HepG2 (cell line): ENCODE measurements around the gene PRKD2.

Experiments used
- CREB1 ChIP-seq, 2 experiments: fragments of 450-650 bp in 1 of 2; IDR thresholded peaks; 2 replicates each; pipeline ENCODE4 v1.6.1; 2016 to 2017; ENCODE audit warnings: control low read depth in 1 of 2, mild to moderate bottlenecking in 1 of 2, missing compliant biosample characterization in 1 of 2, missing genetic modification characterization in 1 of 2
- KAT2B ChIP-seq: fragments of 150-350 bp; IDR thresholded peaks from 2 replicates; pipeline ENCODE4 v1.6.1; 2014; ENCODE audit warnings: low read depth, low read length, borderline replicate concordance
- KDM1A ChIP-seq: IDR thresholded peaks from 2 replicates; pipeline ENCODE4 v1.6.1; 2016; ENCODE audit warnings: missing compliant biosample characterization
- KLF11 ChIP-seq: IDR thresholded peaks from 2 replicates; pipeline ENCODE4 v1.6.1; 2016; ENCODE audit warnings: missing compliant biosample characterization
- NCOR1 ChIP-seq: fragments of 200-600 bp; sonication (generic); IDR thresholded peaks from 2 replicates; pipeline ENCODE4 v1.7.0; 2017; ENCODE audit warnings: antibody characterized with exemption, low read length, borderline replicate concordance
- PTBP1 ChIP-seq: fragments of 200-400 bp; formaldehyde crosslinking; IDR thresholded peaks from 2 replicates; pipeline ENCODE4 v1.6.1; 2018; ENCODE audit warnings: low read length, low read depth; ENCODE audit not compliant: poor library complexity, severe bottlenecking
- SCMH1 ChIP-seq: sonication (generic); formaldehyde crosslinking; IDR thresholded peaks from 2 replicates; pipeline ENCODE4 v1.9.0; 2021; ENCODE audit warnings: missing genetic modification reagents, mild to moderate bottlenecking, borderline replicate concordance
- SIN3A ChIP-seq: IDR thresholded peaks from 2 replicates; pipeline ENCODE4 v1.6.1; 2011; ENCODE audit warnings: low read depth, mild to moderate bottlenecking, control low read depth, low read length, borderline replicate concordance
- ZNF232 ChIP-seq: sonication (generic); formaldehyde crosslinking; IDR thresholded peaks from 2 replicates; pipeline ENCODE4 v1.4.0; 2020; ENCODE audit warnings: missing genetic modification reagents, borderline replicate concordance
- TF ChIP-seq, protein P1 (sequence below): sonication (generic); formaldehyde crosslinking; IDR thresholded peaks from 2 replicates; pipeline ENCODE4 v1.4.0; 2020; ENCODE audit warnings: mild to moderate bottlenecking, low read depth, missing genetic modification reagents
- TF ChIP-seq, protein P2 (sequence below): conservative IDR thresholded peaks from 2 replicates; pipeline ENCODE4 v1.6.1; 2018; ENCODE audit warnings: missing genetic modification reagents
- TF ChIP-seq, protein P3 (sequence below): sonication (generic); formaldehyde crosslinking; IDR thresholded peaks from 2 replicates; pipeline ENCODE4 v1.5.0; 2020; ENCODE audit warnings: mild to moderate bottlenecking, missing genetic modification reagents, moderate library complexity
- TF ChIP-seq, protein P4 (sequence below): sonication (generic); formaldehyde crosslinking; IDR thresholded peaks from 2 replicates; pipeline ENCODE4 v1.4.0; 2020; ENCODE audit warnings: low read depth, mild to moderate bottlenecking, missing genetic modification reagents
- TF ChIP-seq, protein P5 (sequence below): sonication (generic); formaldehyde crosslinking; IDR thresholded peaks from 2 replicates; pipeline ENCODE4 v1.5.0; 2020; ENCODE audit warnings: mild to moderate bottlenecking, missing genetic modification reagents

DNA sequence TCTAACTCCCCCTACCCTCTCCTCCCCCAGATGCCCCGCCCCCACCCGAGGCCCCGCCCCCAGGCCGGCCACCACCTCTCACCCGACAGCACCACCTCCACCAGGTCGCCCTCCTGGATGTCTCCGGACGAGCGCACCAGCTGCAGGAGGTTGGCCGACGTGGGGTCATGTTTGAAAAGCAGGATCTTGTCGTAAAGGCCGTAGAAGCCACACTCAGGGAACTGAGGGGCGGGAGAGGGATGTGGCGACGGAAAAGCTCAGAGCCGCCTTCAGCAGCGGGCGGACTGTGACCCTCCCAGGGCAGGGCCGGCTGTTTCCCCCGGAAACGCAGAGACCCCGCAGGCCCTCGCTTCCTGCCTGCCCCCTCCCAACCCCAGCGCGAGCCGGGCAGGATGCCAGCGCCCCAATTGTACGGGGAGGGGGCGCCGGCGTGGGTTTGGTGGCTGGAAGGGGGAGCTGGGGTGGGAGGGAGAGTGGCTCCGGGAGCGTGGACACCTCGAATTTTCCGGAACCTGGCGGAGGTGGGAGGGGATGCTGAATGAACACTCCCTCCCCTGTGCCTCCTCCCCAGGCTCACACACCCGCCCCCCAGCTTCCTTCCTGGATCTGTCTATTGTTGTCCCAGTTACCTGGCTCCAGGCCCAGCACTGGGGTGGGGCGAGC, 3.0 kb downstream of the PRKD2 start:
- TF ChIP-seq NCOR1: no peak
- TF ChIP-seq, protein P1, sequence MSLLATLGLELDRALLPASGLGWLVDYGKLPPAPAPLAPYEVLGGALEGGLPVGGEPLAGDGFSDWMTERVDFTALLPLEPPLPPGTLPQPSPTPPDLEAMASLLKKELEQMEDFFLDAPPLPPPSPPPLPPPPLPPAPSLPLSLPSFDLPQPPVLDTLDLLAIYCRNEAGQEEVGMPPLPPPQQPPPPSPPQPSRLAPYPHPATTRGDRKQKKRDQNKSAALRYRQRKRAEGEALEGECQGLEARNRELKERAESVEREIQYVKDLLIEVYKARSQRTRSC (CRISPR knock-in tag): no peak
- no peak for TF ChIP-seq ZNF232 (CRISPR knock-in tag)
- peak; percentile 85 for TF ChIP-seq KDM1A (CRISPR knock-in tag)
- no peak for TF ChIP-seq SCMH1 (CRISPR knock-in tag)
- no peak for TF ChIP-seq KAT2B
- TF ChIP-seq, protein P2, sequence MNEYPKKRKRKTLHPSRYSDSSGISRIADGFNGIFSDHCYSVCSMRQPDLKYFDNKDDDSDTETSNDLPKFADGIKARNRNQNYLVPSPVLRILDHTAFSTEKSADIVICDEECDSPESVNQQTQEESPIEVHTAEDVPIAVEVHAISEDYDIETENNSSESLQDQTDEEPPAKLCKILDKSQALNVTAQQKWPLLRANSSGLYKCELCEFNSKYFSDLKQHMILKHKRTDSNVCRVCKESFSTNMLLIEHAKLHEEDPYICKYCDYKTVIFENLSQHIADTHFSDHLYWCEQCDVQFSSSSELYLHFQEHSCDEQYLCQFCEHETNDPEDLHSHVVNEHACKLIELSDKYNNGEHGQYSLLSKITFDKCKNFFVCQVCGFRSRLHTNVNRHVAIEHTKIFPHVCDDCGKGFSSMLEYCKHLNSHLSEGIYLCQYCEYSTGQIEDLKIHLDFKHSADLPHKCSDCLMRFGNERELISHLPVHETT (CRISPR knock-in tag): no peak
- TF ChIP-seq, protein P3, sequence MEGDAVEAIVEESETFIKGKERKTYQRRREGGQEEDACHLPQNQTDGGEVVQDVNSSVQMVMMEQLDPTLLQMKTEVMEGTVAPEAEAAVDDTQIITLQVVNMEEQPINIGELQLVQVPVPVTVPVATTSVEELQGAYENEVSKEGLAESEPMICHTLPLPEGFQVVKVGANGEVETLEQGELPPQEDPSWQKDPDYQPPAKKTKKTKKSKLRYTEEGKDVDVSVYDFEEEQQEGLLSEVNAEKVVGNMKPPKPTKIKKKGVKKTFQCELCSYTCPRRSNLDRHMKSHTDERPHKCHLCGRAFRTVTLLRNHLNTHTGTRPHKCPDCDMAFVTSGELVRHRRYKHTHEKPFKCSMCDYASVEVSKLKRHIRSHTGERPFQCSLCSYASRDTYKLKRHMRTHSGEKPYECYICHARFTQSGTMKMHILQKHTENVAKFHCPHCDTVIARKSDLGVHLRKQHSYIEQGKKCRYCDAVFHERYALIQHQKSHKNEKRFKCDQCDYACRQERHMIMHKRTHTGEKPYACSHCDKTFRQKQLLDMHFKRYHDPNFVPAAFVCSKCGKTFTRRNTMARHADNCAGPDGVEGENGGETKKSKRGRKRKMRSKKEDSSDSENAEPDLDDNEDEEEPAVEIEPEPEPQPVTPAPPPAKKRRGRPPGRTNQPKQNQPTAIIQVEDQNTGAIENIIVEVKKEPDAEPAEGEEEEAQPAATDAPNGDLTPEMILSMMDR (CRISPR knock-in tag): 0 out of 2 replicates have a peak, but pooled peaks have one; percentile 4
- no peak for TF ChIP-seq CREB1 (IDR thresholded peaks at IDR 0.05)
- TF ChIP-seq CREB1 (CRISPR knock-in tag; IDR thresholded peaks at IDR 0.05): no peak
- peak; percentile 59; the same call in 1 of the 2 replicates for TF ChIP-seq SIN3A
- TF ChIP-seq PTBP1: no peak
- TF ChIP-seq, protein P4, sequence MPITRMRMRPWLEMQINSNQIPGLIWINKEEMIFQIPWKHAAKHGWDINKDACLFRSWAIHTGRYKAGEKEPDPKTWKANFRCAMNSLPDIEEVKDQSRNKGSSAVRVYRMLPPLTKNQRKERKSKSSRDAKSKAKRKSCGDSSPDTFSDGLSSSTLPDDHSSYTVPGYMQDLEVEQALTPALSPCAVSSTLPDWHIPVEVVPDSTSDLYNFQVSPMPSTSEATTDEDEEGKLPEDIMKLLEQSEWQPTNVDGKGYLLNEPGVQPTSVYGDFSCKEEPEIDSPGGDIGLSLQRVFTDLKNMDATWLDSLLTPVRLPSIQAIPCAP (CRISPR knock-in tag): no peak
- TF ChIP-seq KLF11: no peak
- TF ChIP-seq, protein P5, sequence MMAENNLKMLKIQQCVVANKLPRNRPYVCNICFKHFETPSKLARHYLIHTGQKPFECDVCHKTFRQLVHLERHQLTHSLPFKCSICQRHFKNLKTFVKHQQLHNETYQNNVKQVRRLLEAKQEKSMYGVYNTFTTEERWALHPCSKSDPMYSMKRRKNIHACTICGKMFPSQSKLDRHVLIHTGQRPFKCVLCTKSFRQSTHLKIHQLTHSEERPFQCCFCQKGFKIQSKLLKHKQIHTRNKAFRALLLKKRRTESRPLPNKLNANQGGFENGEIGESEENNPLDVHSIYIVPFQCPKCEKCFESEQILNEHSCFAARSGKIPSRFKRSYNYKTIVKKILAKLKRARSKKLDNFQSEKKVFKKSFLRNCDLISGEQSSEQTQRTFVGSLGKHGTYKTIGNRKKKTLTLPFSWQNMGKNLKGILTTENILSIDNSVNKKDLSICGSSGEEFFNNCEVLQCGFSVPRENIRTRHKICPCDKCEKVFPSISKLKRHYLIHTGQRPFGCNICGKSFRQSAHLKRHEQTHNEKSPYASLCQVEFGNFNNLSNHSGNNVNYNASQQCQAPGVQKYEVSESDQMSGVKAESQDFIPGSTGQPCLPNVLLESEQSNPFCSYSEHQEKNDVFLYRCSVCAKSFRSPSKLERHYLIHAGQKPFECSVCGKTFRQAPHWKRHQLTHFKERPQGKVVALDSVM (CRISPR knock-in tag): no peak
